ENCODE measurements around the gene PNRC1.

Gene PNRC1

GRCh38 chr6:89081129-89081422 is 525 bp downstream of the PNRC1 start:
- POLR2A ChIA-PET (ENCODE audit: low non-redundant PET): no interaction called here

GRCh38 chr6:89081423-89082322 is 1.1 kb downstream of the PNRC1 start:
- ChIA-PET POLR2A (ENCODE audit: low non-redundant PET) (no interaction called here), CTCF (interaction anchor here (1.1 to 3.3 kb wide), 2 partner anchors 10 to 98 kb away, joined by 4 to 16 read pairs; no protein-coding TSS in a partner anchor)
- no peak for TF ChIP-seq CTCF (conservative IDR thresholded peaks at IDR 0.05; ENCODE audit: low read depth)
- DNase-seq (ENCODE audit: low spot score): peak; percentile 92
- peak overlapping the region; percentile 97 for H3K27ac ChIP-seq

More at GRCh38 chr6:89081129-89081422, 525 bp downstream of the PNRC1 start:
- CTCF ChIA-PET: interaction anchor here (0.7 to 3.3 kb wide), 2 partner anchors 98 to 205 kb away, joined by 3 to 16 read pairs; no protein-coding TSS in a partner anchor
- TF ChIP-seq CTCF (conservative IDR thresholded peaks at IDR 0.05; ENCODE audit: low read depth): no peak
- DNase-seq (ENCODE audit: low spot score): no peak
- peak overlapping the region; percentile 97 for H3K27ac ChIP-seq

- POLR2A ChIA-PET (ENCODE audit: low non-redundant PET): no interaction called here
- no peak for TF ChIP-seq CTCF (conservative IDR thresholded peaks at IDR 0.05; ENCODE audit: low read depth)
- no peak overlapping the region for H3K27ac ChIP-seq
- CTCF ChIA-PET: interaction anchor here (1.1 to 1.7 kb wide), 2 partner anchors 10 to 99 kb away, joined by 4 to 7 read pairs; no protein-coding TSS in a partner anchor
- DNase-seq (ENCODE audit: low spot score): peak; percentile 8
Observed at GRCh38 chr6:89082486-89082891, 1.9 kb downstream of the PNRC1 start.

- H3K27ac ChIP-seq: no peak overlapping the region
- POLR2A ChIA-PET (ENCODE audit: low non-redundant PET): no interaction called here
- DNase-seq (ENCODE audit: low spot score): no peak
- no peak for TF ChIP-seq CTCF (conservative IDR thresholded peaks at IDR 0.05; ENCODE audit: low read depth)
- CTCF ChIA-PET: no interaction called here
Observed at GRCh38 chr6:89084542-89084941, 4.0 kb downstream of the PNRC1 start.

- TF ChIP-seq CTCF (conservative IDR thresholded peaks at IDR 0.05; ENCODE audit: low read depth): no peak
- no peak overlapping the region for H3K27ac ChIP-seq
- ChIA-PET POLR2A (ENCODE audit: low non-redundant PET) (interaction anchor here (0.7 kb wide), 1 partner anchor 187 kb away, joined by 3 read pairs; no protein-coding TSS in a partner anchor), CTCF (no interaction called here)
- DNase-seq (ENCODE audit: low spot score): no peak
Observed at GRCh38 chr6:89084954-89085353, 4.4 kb downstream of the PNRC1 start.

GRCh38 chr6:89085409-89086205 is 5.1 kb downstream of the PNRC1 start:
- ChIA-PET POLR2A (ENCODE audit: low non-redundant PET) (interaction anchor here (0.7 kb wide), 1 partner anchor 188 kb away, joined by 3 read pairs; no protein-coding TSS in a partner anchor), CTCF (no interaction called here)
- no peak overlapping the region; the same call in 1 of the 2 replicates for H3K27ac ChIP-seq
- no peak for TF ChIP-seq CTCF (conservative IDR thresholded peaks at IDR 0.05; ENCODE audit: low read depth)
- DNase-seq (ENCODE audit: low spot score): no peak
